RWPE2 (cell line): ENCODE data around the gene OBP2A.
A peak's percentile ranks its signal among the peaks of the same experiment; 100 is the strongest.
"Not testable (repeated sequence)": the region's sequence is repeated elsewhere in the genome, so short reads cannot be mapped to it uniquely, and the experiment has no call there.

ENCODE experiments used
- ATAC-seq: fragments of 200-7000 bp; cut with Tn5 transposase; 3 replicates; pipeline ENCODE4 v1.9.1; 2021; ENCODE audit warnings: low read depth
- DNase-seq: peaks from one replicate; pipeline ENCODE4 v3.0.0-alpha.2; 2020; ENCODE audit warnings: low spot score
- H3K27ac ChIP-seq: fragments of 450-650 bp; 2 replicates; pipeline ENCODE4 v1.5.1; 2017; ENCODE audit warnings: mild to moderate bottlenecking; ENCODE audit not compliant: poor library complexity, severe bottlenecking
- H3K27me3 ChIP-seq: fragments of 250-450 bp; sonication (Bioruptor Pico); 2 replicates; pipeline ENCODE4 v1.5.1; 2021; ENCODE audit warnings: mild to moderate bottlenecking, moderate library complexity; ENCODE audit not compliant: insufficient read depth, poor library complexity, severe bottlenecking
- H3K36me3 ChIP-seq: fragments of 250-450 bp; sonication (Bioruptor Pico); 2 replicates; pipeline ENCODE4 v1.5.1; 2020; ENCODE audit warnings: low read depth, mild to moderate bottlenecking, moderate library complexity
- H3K4me1 ChIP-seq: fragments of 250-450 bp; sonication (Bioruptor Pico); 2 replicates; pipeline ENCODE4 v1.5.1; 2021; ENCODE audit warnings: mild to moderate bottlenecking, moderate library complexity; ENCODE audit not compliant: insufficient read depth, poor library complexity, severe bottlenecking
- H3K4me3 ChIP-seq: fragments of 250-450 bp; sonication (Bioruptor Pico); 2 replicates; pipeline ENCODE4 v1.5.1; 2021; ENCODE audit warnings: mild to moderate bottlenecking, moderate library complexity; ENCODE audit not compliant: severe bottlenecking
- H3K9me3 ChIP-seq: fragments of 250-450 bp; sonication (Bioruptor Pico); 2 replicates; pipeline ENCODE4 v1.5.1; 2021; ENCODE audit warnings: mild to moderate bottlenecking, moderate library complexity; ENCODE audit not compliant: severe bottlenecking
- TF ChIP-seq, protein P1 (sequence below): fragments of 450-650 bp; IDR thresholded peaks from one replicate; pipeline ENCODE4 v1.5.1; 2017; ENCODE audit warnings: mild to moderate bottlenecking, moderate library complexity; ENCODE audit not compliant: poor library complexity, severe bottlenecking

OBP2A gene, protein sequence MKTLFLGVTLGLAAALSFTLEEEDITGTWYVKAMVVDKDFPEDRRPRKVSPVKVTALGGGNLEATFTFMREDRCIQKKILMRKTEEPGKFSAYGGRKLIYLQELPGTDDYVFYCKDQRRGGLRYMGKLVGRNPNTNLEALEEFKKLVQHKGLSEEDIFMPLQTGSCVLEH

GRCh38 chr9:135545646-135546176 lies at the start of gene OBP2A:
Gene OBP2A (plus strand): TSS chr9:135546126. CDS start chr9:135546181, 55 bp downstream.
- H3K36me3 ChIP-seq, ATAC-seq, H3K27me3 ChIP-seq, H3K9me3 ChIP-seq, DNase-seq, H3K27ac ChIP-seq, H3K4me3 ChIP-seq, H3K4me1 ChIP-seq: not testable (repeated sequence)

- H3K4me3 ChIP-seq: no peak overlapping the region
- ATAC-seq: no peak
- TF ChIP-seq, protein P1, sequence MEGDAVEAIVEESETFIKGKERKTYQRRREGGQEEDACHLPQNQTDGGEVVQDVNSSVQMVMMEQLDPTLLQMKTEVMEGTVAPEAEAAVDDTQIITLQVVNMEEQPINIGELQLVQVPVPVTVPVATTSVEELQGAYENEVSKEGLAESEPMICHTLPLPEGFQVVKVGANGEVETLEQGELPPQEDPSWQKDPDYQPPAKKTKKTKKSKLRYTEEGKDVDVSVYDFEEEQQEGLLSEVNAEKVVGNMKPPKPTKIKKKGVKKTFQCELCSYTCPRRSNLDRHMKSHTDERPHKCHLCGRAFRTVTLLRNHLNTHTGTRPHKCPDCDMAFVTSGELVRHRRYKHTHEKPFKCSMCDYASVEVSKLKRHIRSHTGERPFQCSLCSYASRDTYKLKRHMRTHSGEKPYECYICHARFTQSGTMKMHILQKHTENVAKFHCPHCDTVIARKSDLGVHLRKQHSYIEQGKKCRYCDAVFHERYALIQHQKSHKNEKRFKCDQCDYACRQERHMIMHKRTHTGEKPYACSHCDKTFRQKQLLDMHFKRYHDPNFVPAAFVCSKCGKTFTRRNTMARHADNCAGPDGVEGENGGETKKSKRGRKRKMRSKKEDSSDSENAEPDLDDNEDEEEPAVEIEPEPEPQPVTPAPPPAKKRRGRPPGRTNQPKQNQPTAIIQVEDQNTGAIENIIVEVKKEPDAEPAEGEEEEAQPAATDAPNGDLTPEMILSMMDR: no peak
Observed at GRCh38 chr9:135498381-135499126, 47.4 kb upstream of the OBP2A start.

DNA sequence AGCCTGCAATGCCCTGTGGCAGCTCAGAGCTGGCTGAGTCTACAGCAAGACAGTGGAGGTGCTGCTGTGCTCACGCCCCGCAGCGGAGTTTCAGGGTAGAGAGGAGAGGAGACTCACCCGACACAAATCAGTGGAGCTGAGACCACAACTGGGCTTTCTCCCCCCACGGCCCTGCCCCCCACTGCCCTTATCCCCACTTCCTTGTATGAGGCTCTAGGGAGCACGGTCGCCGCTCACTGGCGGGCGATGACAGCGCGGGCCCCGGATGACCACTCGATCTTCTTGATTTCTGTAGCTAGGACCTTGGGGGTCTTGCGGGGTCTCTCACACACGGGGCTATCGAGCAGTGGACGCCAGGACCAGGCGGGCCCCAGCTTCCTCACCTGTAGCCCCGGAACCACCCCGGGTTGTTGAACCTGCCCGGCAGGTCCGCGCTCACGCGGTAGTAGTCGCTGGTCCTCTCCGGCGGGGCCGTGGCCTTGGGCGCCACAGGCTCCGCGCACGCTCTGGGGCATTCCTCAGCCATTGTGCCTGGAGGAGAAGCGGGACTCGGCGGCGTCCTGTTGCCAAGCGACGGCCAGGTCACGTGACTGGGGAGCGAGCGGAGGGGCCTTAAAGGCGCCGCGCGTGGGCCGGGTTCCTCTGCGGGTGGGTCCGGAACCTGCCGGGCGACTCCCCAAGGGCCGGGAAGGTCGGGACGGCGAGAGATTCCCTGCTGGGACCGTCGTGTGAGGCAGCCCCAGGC lies 46.4 kb upstream of the OBP2A start:
- Histone ChIP-seq H3K4me3 (peak overlapping the region; percentile 60), H3K36me3 (peaks cover 24% of the 10 kb centered on the region), H3K4me1 (no peaks in the 10 kb centered on the region), H3K9me3 (no peaks in the 10 kb centered on the region), H3K27ac (peak overlapping the region; percentile 45), H3K27me3 (no peaks in the 10 kb centered on the region)
- DNase-seq (peak; percentile 88), ATAC-seq (peak; percentile 56)
- TF ChIP-seq, protein P1: no peak

More at GRCh38 chr9:135498381-135499126, 47.4 kb upstream of the OBP2A start:
- Histone ChIP-seq H3K4me1 (no peaks in the 10 kb centered on the region), H3K27me3 (no peaks in the 10 kb centered on the region), H3K27ac (no peak overlapping the region), H3K9me3 (no peaks in the 10 kb centered on the region), H3K36me3 (peaks cover 14% of the 10 kb centered on the region)
- DNase-seq: peak; percentile 24

DNA sequence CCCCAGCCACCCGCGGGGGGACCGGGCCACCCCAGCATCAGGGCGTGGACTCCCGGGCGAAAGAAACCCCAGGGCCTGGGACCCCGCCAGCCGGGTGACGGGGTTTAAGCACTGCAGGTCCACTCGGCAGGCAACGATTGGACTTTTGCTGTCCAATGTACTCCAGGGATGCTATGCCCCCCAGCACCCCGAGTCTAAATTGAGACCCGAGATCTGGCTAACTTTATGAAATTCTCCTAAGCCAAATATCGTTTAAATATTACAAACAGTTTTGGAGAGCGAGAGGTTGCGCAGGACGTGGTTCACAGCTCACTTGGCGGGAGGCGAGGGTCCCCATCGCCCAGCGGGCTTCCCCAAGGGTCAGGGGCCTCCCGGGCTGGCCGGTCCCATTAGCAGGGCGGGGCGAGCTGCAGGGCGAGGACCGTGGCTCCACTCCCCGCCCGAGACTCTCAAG lies 45.8 kb upstream of the OBP2A start:
- Histone ChIP-seq H3K4me1 (no peaks in the 10 kb centered on the region), H3K27me3 (no peaks in the 10 kb centered on the region), H3K9me3 (no peaks in the 10 kb centered on the region), H3K27ac (peak overlapping the region; percentile 45), H3K36me3 (peaks cover 30% of the 10 kb centered on the region), H3K4me3 (peak overlapping the region; percentile 60)
- peak; percentile 14 for ATAC-seq
- DNase-seq: no peak
- TF ChIP-seq, protein P1: no peak
